Endothelial cell of umbilical vein (primary cell): ENCODE data around the gene CFAP46. TPM values are rescaled to one million over a fixed set of nuclear protein-coding genes. Genes with fewer than 3 reads are reported as not detected.

Experiments used
- BruUV-seq: library from RNA; stranded (reverse); fragments of 400-500 nt; replicated peaks from 2 replicates; lab custom pipeline; 2021; lab: Mats Ljungman, UMichigan
- CTCF ChIA-PET: fragments of 300-600, 350-600 bp; sonication (Branson Sonifier 250); formaldehyde crosslinking; loops from one replicate; lab custom pipeline; 2021; ENCODE audit warnings: antibody characterized with exemption, inconsistent platforms; lab: Charles Lee
- POLR2A ChIA-PET: fragments of 300-600, 350-600 bp; sonication (Branson Sonifier 250); formaldehyde crosslinking; loops from one replicate; lab custom pipeline; 2021; ENCODE audit warnings: antibody characterized with exemption, inconsistent platforms; lab: Charles Lee
- DNase-seq: peaks from one replicate; pipeline ENCODE4 v3.0.0-alpha.2; 2011; ENCODE audit warnings: low read depth, low spot score
- FAIRE-seq: peaks from 2 replicates; lab custom pipeline; 2011; peaks lifted over from hg19 to GRCh38; lab: Jason Lieb, UNC
- H2AFZ ChIP-seq: 2 replicates; pipeline ENCODE4 v1.6.0; 2012; ENCODE audit warnings: low read depth, low read length, control low read depth, inconsistent platforms
- H3K27ac ChIP-seq: 2 replicates; pipeline ENCODE4 v1.5.1; 2011; ENCODE audit warnings: low read depth, mild to moderate bottlenecking, control low read depth, low read length, moderate library complexity; ENCODE audit not compliant: insufficient read depth
- H3K27me3 ChIP-seq, 2 experiments: 2 replicates each; pipeline versions ENCODE4 v1.6.0 to v1.6.1; 2011; ENCODE audit warnings: low read length in 2 of 2, mixed read lengths in 1 of 2; ENCODE audit not compliant: control insufficient read depth in 2 of 2, insufficient read depth in 2 of 2
- H3K36me3 ChIP-seq, 2 experiments: 2 replicates in 1 of 2; 3 replicates in 1 of 2; pipeline ENCODE4 v1.5.1; 2011; ENCODE audit warnings: low read length in 2 of 2, mild to moderate bottlenecking in 1 of 2, moderate library complexity in 1 of 2; ENCODE audit not compliant: control insufficient read depth in 2 of 2, insufficient read depth in 2 of 2; ENCODE audit errors: extremely low read depth in 1 of 2
- H3K4me1 ChIP-seq: 3 replicates; pipeline ENCODE4 v1.5.1; 2011; ENCODE audit warnings: mild to moderate bottlenecking, low read length; ENCODE audit not compliant: control insufficient read depth, insufficient read depth; ENCODE audit errors: extremely low read depth
- H3K4me2 ChIP-seq: 2 replicates; pipeline ENCODE4 v1.6.1; 2011; ENCODE audit warnings: low read length, control low read depth, mixed read lengths; ENCODE audit not compliant: insufficient read depth
- H3K4me3 ChIP-seq, 3 experiments: fragments of 200-600 bp in 1 of 3; sonication (generic), shearing (Covaris generic) in 1 of 3; replicated peaks in 1 of 3; 2 replicates each; pipeline ENCODE4 v1.5.1; 2011 to 2016; ENCODE audit warnings: control low read depth in 3 of 3, low read length in 3 of 3, mild to moderate bottlenecking in 2 of 3, inconsistent platforms in 1 of 3, low read depth in 1 of 3, moderate library complexity in 1 of 3; ENCODE audit not compliant: insufficient read depth in 1 of 3
- H3K79me2 ChIP-seq: 2 replicates; pipeline ENCODE4 v1.6.0; 2012; ENCODE audit warnings: low read length, inconsistent platforms; ENCODE audit not compliant: control insufficient read depth, insufficient read depth
- H3K9ac ChIP-seq: replicated peaks from 2 replicates; pipeline ENCODE3; 2011; ENCODE audit warnings: low read length, control low read depth; ENCODE audit not compliant: insufficient read depth; ENCODE audit errors: extremely low read depth
- H3K9me1 ChIP-seq: replicated peaks from 3 replicates; pipeline ENCODE4 v1.6.0; 2011; ENCODE audit warnings: mild to moderate bottlenecking, low read length; ENCODE audit not compliant: control insufficient read depth, insufficient read depth; ENCODE audit errors: extremely low read depth
- H3K9me3 ChIP-seq: replicated peaks from 2 replicates; pipeline ENCODE4 v1.5.1; 2012; ENCODE audit warnings: low read length, inconsistent platforms; ENCODE audit not compliant: control insufficient read depth, insufficient read depth
- H4K20me1 ChIP-seq: replicated peaks from 2 replicates; pipeline ENCODE3; 2011; ENCODE audit warnings: mild to moderate bottlenecking, low read length; ENCODE audit not compliant: control insufficient read depth, insufficient read depth; ENCODE audit errors: extremely low read depth
- CTCF ChIP-seq, 2 donors: IDR thresholded peaks; 1 replicate in 1 of 2; 2 replicates in 1 of 2; pipeline ENCODE4 v1.5.1; 2011; ENCODE audit warnings: low read length in 2 of 2, mild to moderate bottlenecking in 2 of 2, moderate library complexity in 2 of 2, control low read depth in 1 of 2, inconsistent platforms in 1 of 2, low read depth in 1 of 2; ENCODE audit not compliant: insufficient read depth in 1 of 2; ENCODE audit errors: extremely low read depth in 1 of 2
- EZH2 ChIP-seq: IDR thresholded peaks from 2 replicates; pipeline ENCODE4 v1.6.1; 2012; ENCODE audit warnings: borderline replicate concordance, low read depth, mild to moderate bottlenecking, moderate library complexity, low read length, inconsistent platforms; ENCODE audit not compliant: severe bottlenecking
- FOS ChIP-seq: IDR thresholded peaks from 2 replicates; pipeline ENCODE4 v1.6.1; 2011; ENCODE audit warnings: mild to moderate bottlenecking, low read length, moderate library complexity, borderline replicate concordance; ENCODE audit not compliant: insufficient read depth
- JUN ChIP-seq: IDR thresholded peaks from 2 replicates; pipeline ENCODE4 v1.6.1; 2011; ENCODE audit warnings: borderline replicate concordance, low read depth; ENCODE audit not compliant: insufficient read length, insufficient read depth
- MAX ChIP-seq: IDR thresholded peaks from 2 replicates; pipeline ENCODE4 v1.6.1; 2011; ENCODE audit not compliant: insufficient read depth, insufficient read length
- MYC ChIP-seq: IDR thresholded peaks from one replicate; pipeline ENCODE4 v1.6.1; 2011; ENCODE audit warnings: mild to moderate bottlenecking, low read depth, low read length
- POLR2AphosphoS5 ChIP-seq: IDR thresholded peaks from 2 replicates; pipeline ENCODE4 v1.6.1; 2012; ENCODE audit warnings: low read depth, mild to moderate bottlenecking, control low read depth, low read length, moderate library complexity; ENCODE audit not compliant: insufficient read depth
- dilution Hi-C: fragments of 300-500 bp; cut with MboI; formaldehyde crosslinking; loops from one replicate; pipeline ENCODE4 v1.15.0; 2019; ENCODE audit warnings: low sequenced_read_pairs; ENCODE audit not compliant: extremely low pct_ligation_motif_present
- intact Hi-C: fragments of 100-400 bp; cut with micrococcal nuclease; formaldehyde crosslinking; loops from one replicate; pipeline ENCODE4 v1.10.0; 2022
- polyA plus RNA-seq, 4 experiments: library from polyadenylated mRNA; depleted of rRNA in 3 of 4; stranded (reverse) in 3 of 4; unstranded in 1 of 4; fragments of >200 nt; gene quantifications; 2 replicates each; pipeline versions ENCODE4 v1.2.1 to v1.2.3, GENCODE V29; 2011 to 2012; ENCODE audit warnings: missing spikeins in 1 of 4
- total RNA-seq: library from RNA; stranded (reverse); gene quantifications from 2 replicates; pipeline ENCODE4 v1.2.3, GENCODE V29; 2021

Gene CFAP46
- total and polyA plus RNA-seq, 2 donors (not counting 3 experiments of a cell fraction or from before 2014, with no cell fraction given) = 0.75 to 0.98 TPM

GRCh38 chr10:132880128-132880981, 62.0 kb downstream of the CFAP46 start:
- Histone ChIP-seq H3K4me3 (no peak overlapping the region), H4K20me1 (no peaks in the 10 kb centered on the region), H3K9ac (no peak overlapping the region), H3K4me1 (no peaks in the 10 kb centered on the region), H3K79me2 (no peaks in the 10 kb centered on the region), H2AFZ (no peak overlapping the region), H3K9me3 (no peaks in the 10 kb centered on the region), H3K27ac (no peak overlapping the region), H3K4me2 (no peak overlapping the region), H3K9me1 (no peaks in the 10 kb centered on the region), H3K36me3 (no peaks in the 10 kb centered on the region), H3K27me3 (no peaks in the 10 kb centered on the region)
- no peak for TF ChIP-seq MAX
- TF ChIP-seq CTCF (IDR thresholded peaks at IDR 0.05; ENCODE audit: extremely low read depth in 1 of 2, insufficient read depth in 1 of 2, low read depth in 1 of 2, low read length in 2 of 2) = no peak
- no peak for TF ChIP-seq EZH2
- TF ChIP-seq FOS = no peak
- no peak for TF ChIP-seq JUN
- no peak for TF ChIP-seq MYC
- TF ChIP-seq POLR2AphosphoS5 = no peak
- intact Hi-C loops = no loop called here
- DNase-seq (no peak), FAIRE-seq (no peak)
- ChIA-PET CTCF (no interaction called here), POLR2A (no interaction called here)
- no TSS peak for BruUV-seq
- dilution Hi-C loops = no loop called here
